Mucosa of gallbladder (tissue), 1 donor: Measurements from ENCODE around the gene GOLGA8M. TPM values are rescaled to one million over a fixed set of nuclear protein-coding genes. Genes with fewer than 3 reads are reported as not detected.
"Not testable (repeated sequence)": the region's sequence is repeated elsewhere in the genome, so short reads cannot be mapped to it uniquely, and the experiment has no call there.

ENCODE experiments used
- DNase-seq: peaks from one replicate; pipeline ENCODE4 v3.0.0-alpha.2; 2020; ENCODE audit warnings: low spot score
- total RNA-seq: library from RNA; stranded (reverse); gene quantifications from one replicate; pipeline ENCODE4 v1.2.1, GENCODE V29; 2021
- donor health status: DM: no; HTN: no; CAD: no.

The GOLGA8M gene, protein sequence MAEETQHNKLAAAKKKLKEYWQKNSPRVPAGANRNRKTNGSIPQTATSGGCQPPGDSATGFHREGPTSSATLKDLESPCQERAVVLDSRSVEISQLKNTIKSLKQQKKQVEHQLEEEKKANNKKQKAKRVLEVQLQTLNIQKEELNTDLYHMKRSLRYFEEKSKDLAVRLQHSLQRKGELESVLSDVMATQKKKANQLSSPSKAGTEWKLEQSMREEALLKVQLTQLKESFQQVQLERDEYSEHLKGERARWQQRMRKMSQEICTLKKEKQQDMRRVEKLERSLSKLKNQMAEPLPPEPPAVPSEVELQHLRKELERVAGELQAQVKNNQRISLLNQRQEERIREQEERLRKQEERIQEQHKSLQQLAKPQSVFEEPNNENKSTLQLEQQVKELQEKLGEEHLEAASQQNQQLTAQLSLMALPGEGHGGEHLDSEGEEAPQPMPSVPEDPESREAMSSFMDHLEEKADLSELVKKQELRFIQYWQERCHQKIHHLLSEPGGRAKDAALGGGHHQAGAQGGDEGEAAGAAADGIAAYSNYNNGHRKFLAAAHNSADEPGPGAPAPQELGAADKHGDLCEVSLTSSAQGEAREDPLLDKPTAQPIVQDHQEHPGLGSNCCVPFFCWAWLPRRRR
- total RNA-seq: 2.8 TPM

DNA sequence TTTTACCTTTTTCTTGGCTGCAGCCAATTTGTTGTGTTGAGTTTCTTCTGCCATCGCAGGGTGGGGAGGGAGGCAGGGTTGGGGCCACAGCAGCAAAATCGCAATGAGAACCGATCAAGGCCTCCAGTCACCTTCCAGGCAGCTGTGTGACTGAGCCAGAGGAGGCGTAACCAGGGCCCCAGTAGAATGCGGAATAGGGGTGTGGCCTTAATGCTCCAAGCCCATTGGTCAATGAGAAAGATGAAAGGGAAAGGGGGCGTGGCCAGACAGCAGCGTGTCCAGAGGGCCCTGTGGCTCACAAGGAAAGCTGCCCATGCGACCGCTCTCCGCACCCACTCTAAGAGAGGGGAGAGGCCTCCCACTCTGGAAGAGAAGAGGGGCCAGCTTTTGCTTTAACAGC lies at the start of gene GOLGA8M:
TSS of gene GOLGA8M (minus strand) at position 152 of the 400 bp plus-strand sequence. CDS start at position 54, 98 bp downstream.
- not testable (repeated sequence) for DNase-seq

DNA sequence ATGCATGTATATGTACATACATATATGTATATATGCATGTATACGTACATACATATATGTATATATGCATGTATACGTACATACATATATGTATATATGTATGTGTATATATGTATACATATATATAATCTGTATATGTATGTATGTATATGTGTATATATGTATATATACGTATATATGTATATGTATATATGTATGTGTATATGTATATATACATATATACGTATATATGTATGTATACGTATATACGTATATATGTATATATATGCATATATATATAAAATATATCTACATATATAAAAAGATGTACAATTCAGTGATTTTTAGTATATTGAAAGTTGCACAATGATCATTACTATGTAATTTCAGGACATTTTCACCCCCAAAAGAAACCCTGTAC lies 30.7 kb upstream of the GOLGA8M start:
- not testable (repeated sequence) for DNase-seq

DNA sequence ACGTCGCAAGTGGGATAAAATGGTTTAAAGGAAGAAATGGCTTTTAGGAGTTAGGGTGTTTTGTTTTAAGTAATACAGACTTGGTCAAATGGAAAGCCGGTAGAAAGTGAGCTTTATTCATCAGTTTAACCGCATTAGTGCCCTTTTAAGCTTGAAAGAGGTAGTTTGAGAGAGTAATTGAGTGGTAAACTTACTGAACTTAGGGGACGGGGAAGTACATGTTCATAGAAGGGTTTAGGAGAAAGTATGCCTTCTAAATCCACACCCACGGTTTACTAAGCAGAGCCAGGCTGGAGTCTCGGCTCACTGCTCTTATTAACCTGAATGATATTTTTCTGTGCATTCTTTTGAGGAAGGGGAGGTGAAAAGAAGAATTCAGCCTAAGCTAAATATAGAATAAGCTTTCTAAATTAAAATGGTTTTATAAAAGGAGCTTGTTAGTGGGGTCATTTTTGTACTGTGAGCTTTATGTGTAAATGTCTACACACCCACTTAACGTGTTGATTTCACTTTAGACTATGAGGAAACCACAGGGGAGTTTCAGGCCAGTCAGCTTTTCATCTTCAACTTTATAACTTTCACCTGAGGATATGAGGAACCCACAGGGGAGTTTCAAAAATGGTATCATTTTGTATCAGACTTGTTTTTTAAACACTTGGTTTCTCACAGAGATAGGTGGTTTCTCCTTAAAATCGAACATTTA lies 26.5 kb upstream of the GOLGA8M start:
- DNase-seq: not testable (repeated sequence)

DNA sequence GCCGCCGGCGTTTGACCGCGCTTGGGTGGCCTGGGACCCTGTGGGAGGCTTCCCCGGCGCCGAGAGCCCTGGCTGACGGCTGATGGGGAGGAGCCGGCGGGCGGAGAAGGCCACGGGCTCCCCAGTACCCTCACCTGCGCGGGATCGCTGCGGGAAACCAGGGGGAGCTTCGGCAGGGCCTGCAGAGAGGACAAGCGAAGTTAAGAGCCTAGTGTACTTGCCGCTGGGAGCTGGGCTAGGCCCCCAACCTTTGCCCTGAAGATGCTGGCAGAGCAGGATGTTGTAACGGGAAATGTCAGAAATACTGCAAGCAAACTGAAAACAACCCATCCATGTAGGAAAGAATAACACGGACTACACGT lies 26.0 kb upstream of the GOLGA8M start:
- DNase-seq: not testable (repeated sequence)

DNA sequence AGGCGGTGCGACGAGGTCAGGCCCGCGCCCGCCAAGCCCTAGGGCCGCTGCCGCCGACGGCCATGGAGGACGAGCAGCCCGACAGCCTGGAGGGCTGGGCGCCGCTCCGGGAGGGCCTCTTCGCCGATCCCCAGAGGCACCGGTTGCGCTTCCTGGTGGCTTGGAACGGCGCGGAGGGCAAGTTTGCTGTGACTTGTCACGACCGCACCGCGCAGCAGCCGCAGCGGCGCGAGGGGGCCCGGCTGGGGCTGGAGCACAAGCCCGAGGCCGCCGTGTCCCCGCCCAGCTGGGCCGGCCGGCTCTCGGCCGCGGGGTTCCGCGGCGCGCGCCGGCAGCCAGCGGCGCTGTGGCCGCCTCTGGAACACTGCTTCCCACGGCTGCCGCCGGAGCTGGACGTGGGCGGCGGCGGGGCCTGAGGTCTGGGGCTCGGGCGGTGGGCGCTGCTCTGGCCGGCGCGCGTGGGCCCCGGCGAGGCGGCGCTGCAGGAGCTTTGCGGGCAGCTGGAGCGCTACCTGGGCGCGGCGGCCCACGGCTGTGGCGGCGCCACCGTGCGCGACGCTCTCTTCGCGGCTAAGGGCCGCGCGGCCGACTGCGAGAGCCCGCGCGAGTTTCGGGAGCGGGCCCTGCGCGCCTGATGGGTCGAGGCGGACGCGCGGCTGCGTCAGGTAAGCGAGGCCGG lies 25.4 kb upstream of the GOLGA8M start:
- peak; percentile 22 for DNase-seq

DNA sequence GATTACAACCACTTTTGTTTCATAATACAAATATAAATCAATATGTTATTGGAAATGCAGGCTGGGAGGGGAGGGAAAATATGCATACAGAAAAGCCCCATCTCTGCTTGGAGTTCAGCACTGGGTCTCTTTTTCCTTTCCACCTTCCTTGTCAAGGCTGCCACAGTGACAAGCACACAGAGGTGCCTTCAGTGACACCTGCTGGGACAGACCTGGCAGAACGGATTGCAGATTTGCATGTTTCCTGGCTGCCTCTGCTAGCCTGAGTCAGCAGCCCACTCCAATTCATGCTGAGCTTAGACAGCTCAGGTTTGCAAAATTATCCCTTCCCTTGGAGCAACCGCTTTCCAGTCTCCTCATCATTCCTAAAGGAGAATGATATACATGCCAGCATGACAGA lies 15.8 kb upstream of the GOLGA8M start:
- not testable (repeated sequence) for DNase-seq

DNA sequence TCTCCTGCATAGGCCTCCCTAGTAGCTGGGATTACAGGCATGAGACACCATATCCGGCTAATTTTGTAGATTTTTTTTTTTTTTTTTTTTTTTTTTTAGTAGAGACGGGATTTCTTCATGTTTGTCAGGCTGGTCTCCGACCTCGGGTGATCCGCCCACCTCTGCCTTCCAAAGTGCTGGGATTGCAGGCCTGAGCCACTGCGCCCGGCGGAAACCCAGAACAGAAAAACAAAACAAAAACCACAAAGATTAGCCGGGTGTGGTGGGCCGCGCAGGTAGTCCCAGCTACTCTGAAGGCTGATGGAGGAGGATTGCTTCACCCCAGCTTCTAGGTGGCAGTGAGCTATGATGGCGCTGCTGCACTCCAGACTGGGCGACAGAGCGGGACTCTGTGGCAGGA lies 14.8 kb upstream of the GOLGA8M start:
- DNase-seq: not testable (repeated sequence)

DNA sequence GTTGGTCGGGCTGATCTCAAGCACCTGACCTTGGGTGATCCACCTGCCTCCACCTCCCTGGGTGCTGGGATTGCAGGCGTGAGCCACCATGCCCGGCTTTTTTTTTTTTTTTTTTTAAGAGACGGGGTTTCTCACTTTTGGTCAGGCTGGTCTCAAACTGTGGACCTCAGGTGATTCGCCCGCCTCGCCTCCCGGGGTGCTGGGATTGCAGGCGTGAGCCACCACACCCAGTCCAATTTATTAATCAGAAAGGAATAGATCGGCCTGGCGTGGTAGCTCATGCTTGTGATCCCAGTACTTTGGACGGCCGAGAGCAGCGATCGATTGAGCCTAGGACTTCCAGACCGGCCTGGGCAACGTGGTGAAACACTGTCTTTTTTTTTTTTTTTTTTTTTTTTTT lies 13.9 kb upstream of the GOLGA8M start:
- DNase-seq: no peak

DNA sequence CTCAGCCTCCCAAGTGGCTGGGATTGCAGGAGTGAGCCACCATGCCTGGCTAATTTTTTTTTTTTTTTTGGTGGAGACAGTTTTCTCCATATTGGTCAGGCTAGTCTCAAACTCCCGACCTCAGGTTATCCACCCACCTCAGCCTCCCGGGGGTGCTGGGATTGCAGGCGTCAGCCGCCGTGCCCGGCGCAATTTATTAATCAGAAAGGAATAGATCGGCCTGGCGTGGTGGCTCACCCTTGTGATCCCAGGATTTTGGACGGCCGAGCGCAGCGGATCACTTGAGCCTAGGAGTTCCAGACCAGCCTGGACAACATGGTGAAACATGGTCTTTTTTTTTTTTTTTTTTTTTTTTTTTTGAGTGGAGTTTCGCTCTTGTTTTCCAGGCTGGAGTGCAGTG lies 13.3 kb upstream of the GOLGA8M start:
- no peak for DNase-seq

DNA sequence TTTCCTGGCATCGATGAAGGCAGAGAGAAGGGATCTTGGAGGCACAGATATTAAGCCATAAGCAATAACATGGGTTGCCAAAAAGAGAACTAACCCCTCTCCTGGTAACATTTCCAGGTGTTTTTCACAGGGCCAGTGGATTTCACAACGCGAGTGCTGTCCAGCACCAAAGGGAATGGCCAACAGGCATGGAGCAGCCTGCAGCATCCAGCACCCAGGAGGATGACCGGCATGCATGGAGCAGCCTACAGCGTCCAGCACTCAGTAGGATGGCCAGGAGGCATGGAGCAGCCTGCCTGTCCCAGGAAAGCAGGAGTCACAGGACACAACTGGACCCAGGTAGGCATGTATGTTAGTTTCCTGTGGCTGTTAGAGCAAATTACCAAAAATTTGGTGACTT lies 11.8 kb upstream of the GOLGA8M start:
- DNase-seq: not testable (repeated sequence)

DNA sequence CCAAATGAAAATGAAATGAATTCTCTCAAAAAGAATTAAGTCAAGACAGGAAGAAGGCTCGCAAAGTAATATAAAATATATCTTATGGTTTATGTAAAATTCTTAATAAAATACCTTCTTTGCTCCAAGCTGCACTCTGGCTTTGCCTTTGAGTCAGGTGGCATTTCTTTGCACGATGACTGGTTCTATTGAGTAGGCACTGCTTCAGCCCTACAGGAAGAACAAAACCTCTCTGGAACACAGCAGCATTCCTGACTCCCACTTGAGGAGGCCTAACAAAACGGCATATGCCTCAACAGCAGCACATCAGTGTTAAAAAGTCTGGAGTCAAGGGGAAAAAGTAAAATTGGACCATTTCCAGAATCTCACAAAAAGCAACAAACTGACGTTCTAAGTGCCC lies 7.4 kb upstream of the GOLGA8M start:
- DNase-seq: not testable (repeated sequence)

DNA sequence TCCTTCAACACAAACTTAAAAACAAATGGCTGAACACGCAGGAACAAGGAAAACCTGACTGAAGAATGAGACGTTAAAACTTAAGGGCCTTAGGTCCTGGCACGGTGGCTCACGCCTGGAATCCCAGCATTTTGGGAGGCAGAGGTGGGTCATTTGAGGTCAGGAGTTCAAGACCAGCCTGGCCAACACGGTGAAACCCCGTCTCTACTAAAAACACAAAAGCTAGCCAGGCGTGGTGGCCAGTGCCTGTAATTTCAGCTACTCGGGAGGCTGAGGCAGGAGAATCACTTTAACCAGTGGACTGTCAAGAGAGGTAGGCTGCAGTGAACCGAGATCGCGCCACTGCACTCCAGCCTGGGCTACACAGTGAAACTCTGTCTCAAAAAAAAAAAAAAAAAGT lies 6.4 kb upstream of the GOLGA8M start:
- DNase-seq: not testable (repeated sequence)

DNA sequence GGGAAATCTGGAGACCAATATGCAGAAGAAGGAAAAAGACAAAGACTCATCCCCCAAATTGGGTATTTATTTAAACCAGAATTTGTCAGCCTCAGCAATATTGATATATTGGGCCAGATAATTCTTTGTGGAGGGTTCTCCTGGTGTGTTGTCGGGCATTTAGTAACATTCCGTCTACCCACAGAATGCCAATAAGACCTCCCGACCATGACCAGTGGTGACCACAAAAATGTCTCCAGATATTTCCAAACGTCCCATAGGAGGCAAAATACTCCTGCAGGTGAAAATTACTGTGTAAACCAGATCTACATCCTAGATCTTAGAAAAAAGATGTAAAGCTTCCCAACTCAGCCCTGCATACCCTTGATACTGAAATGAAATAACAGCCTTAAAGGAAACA lies 2.0 kb upstream of the GOLGA8M start:
- DNase-seq: not testable (repeated sequence)

DNA sequence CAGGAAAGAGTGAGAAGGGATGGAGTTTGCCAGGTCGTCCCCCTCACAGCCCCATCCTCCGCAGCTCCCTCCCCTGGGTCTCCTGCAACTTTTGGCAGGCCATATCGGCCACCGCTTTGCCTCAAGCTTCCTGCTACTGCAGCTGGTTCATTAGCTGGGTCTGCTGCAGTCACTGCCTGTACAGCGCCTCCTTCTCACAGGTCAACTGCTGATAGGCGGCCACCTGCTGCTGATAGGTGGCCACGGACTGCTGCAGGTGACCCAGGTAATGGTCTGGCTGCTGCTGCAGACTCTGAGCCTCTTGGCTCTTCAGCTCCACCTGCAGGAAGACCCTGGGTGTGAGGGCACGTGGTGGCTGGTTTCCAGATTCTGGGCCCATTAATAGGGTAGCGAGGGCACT lies 8.3 kb downstream of the GOLGA8M start:
- not testable (repeated sequence) for DNase-seq

DNA sequence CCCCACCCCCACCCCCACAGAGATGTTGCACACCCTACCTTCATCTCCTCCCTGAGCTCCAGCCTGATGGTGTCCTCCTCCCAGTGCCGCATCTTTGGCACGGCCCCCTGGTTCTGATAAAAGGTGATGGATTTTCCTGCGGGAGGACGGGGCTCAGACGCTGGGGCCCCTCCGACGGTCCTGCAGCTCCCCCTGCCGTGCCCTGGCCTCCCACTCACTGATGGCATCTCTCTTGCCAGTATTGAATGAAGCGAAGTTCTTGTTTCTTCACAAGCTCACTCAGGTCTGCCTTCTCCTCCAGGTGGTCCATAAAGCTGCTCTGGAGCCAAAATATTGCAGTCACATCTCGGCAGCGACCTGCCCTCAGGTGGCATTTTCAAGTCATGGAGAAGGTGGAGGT lies 9.8 kb downstream of the GOLGA8M start:
- DNase-seq: not testable (repeated sequence)

DNA sequence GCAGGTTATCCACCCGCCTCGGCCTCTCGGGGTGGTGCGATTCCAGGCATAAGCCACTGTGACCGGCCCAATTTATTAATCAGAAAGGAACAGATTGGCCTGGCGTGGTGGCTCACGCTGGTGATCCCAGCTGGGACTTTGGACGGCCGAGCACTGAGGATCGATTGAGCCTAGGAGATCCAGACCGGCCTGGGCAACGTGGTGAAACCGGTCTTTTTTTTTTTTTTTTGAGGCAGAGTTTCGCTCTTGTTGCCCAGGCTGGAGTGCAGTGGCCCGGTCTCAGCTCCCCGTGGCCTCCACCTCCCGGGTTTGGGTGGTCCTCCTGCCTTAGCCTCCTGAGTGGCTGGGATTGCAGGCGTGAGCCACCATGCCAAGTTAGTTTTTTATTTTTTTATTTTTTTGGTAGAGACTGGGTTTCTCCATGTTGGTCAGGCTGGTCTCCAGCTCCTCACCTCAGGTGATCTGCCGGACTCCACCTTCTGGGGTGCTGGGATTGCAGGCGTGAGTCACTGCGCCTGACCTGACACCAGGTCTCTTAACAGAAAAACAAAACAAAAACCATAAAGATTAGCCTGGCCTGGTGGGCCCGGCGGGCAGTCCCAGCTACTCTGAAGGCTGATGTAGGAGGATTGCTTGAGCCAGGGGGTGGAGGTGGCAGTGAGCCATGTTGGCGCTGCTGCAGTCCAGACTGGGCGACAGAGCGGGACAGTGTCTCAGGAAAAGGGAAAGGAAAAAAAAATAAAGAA lies 18.0 kb downstream of the GOLGA8M start:
- not testable (repeated sequence) for DNase-seq

DNA sequence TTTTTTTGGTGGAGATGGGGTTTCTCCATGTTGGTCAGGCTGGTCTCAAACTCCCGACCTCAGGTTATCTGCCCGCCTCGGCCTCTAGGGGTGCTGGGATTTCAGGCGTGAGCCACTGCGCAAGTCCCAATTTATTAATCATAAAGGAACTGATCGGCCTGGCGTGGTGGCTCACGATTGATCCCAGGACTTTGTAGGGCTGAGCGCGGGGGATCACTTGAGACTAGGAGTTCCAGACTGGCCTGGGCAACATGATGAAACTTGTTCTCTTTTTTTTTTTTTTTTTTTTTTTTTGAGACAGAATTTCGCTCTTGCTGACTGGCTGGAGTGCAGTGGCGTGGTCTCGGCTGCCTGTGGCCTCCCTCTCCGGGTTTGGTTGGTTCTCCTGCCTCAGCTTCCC lies 19.2 kb downstream of the GOLGA8M start:
- DNase-seq: not testable (repeated sequence)

DNA sequence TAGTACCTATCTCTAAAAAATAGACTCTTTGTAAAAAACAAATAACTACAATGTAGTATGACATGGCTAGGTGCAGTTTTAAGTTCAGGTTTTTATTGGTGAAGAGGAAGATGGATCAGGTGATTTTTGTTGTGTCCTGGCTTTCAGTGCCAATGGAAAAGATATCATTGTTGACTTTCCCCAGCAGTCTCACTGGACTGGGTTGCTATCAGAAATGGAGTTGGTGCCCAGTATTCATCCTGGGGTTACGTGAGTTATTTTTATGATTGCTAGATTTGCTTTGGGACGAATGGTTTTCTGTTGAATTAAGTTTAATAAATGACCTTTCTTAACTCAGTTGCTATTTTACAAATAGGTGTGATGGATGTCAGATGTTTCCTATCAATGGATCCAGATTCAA lies 38.7 kb downstream of the GOLGA8M start:
- DNase-seq: not testable (repeated sequence)

DNA sequence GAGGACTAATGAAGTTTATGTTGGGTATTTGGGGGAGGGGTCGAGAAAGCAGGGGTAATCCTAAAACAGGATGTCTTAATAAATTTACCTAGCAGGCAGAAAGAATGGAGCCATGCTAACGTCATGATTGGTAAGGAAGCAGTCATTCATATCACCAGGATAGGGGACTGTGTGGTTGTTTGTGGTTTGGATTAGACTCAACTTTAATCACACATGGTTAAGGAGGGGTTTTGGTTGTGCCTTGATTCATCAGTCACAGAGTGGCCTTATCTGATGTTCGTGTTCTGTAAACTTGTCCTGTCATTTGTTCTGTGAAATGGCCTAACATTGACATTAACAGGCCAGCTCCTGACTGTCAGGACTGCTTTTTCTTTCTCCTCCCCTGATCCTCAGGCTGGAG lies 40.1 kb downstream of the GOLGA8M start:
- not testable (repeated sequence) for DNase-seq

DNA sequence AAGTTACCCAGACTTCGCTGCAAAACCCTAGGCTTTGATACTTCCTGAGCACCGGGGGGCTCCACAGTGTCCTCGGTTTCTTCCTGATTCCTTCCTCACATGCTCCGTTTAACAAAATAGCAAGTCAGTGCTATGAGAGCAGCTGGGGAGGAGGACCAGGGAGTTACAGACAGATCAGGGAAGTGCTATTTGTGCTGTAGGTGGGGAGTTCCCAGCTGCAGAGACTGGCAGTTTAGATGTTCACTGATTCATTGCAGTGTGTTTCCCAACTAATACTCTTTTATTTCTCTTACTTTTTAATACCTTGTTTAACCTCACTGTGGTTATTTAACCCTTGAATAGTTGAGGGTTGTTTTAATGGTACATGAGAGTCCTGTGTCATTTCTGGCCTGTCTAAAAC lies 45.8 kb downstream of the GOLGA8M start:
- DNase-seq: not testable (repeated sequence)

DNA sequence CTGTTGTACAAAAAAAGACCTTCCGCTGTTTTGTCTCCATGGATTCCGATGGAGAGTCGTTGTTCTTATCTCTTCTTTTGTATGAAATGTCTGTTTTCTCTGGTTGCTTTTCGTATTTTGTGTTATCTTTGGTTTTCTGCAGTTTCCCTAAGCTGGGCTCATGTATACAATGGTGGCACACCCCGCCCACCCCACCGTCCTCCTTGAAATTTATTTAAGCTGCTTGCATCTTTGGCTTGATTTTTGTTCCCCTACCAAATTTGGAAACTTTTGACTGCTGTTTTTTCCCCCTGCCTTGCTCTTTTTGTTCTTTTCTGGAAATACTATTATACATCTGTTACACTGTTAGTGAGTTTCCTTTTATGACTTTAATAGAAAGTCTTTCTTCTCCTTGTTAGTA lies 47.6 kb downstream of the GOLGA8M start:
- DNase-seq: not testable (repeated sequence)
